NCI-H1417 treated with DMSO at 0.1 percent for 48 hours (cell line): Measurements from ENCODE around the gene GPR146.

Experiments used
- DNase-seq: peaks from one replicate; lab custom pipeline; 2025; lab: John Stamatoyannopoulos, UW

GPR146 gene

DNA sequence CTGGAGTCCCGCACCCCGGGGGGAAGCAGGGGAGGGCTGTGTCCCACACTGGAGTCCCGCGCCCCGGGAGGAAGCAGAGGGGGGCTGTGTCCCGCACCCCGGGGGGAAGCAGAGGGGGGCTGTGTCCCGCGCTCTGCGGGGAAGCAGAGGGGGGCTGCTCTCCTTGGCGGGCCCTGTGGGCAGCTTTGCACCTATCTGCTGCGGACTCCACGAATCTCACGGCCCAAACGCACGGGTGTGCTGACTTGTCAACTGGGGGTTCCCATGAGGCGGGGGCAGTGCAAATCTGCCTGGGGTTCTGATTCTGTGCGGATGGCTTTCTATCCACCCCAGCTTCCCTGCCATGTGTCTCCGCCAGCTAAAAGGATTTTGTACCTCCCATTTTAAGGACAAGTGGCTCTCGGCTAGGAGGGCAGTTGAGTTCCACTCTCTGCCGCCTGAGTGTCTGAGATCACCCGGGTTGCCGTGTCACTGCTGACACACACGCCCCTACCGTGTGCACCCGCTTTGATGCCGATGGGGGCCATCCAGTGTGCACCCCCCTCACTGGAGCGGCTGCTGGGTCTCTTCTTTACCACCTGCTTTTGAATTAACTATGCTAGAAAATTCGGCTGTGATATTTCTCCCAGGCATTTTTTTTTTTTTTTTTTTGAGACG, 64.0 kb downstream of the GPR146 start:
- DNase-seq: no peak
